ENCODE measurements around the gene FBXL15. TPM values are rescaled to one million over a fixed set of nuclear protein-coding genes. Genes with fewer than 3 reads are reported as not detected.

The FBXL15 gene
- total RNA-seq, 1 donor from 2014 or later: 16.4 TPM

DNA sequence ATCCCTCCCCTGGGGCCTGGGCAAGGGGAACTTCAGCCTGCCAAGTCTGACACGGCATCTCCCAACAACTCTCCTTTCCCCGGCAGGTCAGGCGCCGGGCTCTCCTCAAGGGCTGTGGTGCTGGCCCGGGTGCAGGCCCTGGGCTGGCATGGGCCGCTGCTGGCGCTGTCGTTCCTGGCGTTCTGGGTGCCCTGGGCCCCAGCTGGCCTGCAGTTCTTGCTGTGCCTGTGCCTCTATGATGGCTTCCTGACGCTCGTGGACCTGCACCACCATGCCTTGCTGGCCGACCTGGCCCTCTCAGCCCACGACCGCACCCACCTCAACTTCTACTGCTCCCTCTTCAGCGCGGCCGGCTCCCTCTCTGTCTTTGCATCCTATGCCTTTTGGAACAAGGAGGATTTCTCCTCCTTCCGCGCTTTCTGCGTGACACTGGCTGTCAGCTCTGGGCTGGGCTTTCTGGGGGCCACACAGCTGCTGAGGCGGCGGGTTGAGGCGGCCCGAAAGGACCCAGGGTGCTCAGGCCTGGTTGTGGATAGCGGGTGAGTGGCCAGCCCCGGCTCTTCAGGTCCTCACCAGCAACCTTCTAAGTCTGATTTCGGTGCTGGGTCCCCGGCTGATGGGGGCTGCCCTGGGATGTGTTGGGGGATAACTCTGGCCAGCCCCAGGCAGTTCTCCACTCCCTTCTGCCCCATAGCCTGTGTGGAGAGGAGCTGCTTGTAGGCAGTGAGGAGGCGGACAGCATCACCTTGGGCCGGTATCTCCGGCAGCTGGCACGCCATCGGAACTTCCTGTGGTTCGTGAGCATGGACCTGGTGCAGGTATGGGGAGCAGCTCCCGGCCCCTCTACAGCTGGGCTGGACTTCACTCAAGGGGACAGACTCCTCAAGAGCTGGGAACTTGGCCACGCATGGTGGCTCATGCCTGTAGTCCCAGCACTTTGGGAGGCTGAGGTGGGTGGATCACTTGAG lies 50.2 kb downstream of the FBXL15 start:
- no peak for DNase-seq
- Mint-ChIP-seq H3K4me1 (peaks cover 20% of the 10 kb centered on the region), H3K27ac (no peak overlapping the region), H3K9me3 (no peaks in the 10 kb centered on the region), H3K4me3 (no peak overlapping the region), H3K36me3 (ENCODE audit: low read depth) (peaks cover 15% of the 10 kb centered on the region), H3K27me3 (no peaks in the 10 kb centered on the region)
- intact Hi-C loops (cut with micrococcal nuclease): no loop called here

Other genes starting within 250 kb of the FBXL15 start
- 0.14 TPM in 1 of 2 replicates, not detected in the other for gene ELOVL3, start 194.5 kb upstream of the FBXL15 start, total RNA-seq
- 0.54 and 0.86 TPM in 2 replicates for gene PITX3, start 179.3 kb upstream of the FBXL15 start, total RNA-seq
- 45.2 and 47.7 TPM in 2 replicates for gene GBF1, start 175.3 kb upstream of the FBXL15 start, total RNA-seq
- gene NFKB2, start 25.1 kb upstream of the FBXL15 start, total RNA-seq: 300 and 311 TPM in 2 replicates
- 10.4 and 12.1 TPM in 2 replicates for gene PSD, start 2.1 kb upstream of the FBXL15 start, total RNA-seq
- 64.2 and 67.6 TPM in 2 replicates for gene CUEDC2, start 11.7 kb downstream of the FBXL15 start, total RNA-seq
- 0.33 and 0.52 TPM in 2 replicates for gene C10orf95, start 30.7 kb downstream of the FBXL15 start, total RNA-seq
- 60.9 and 64.8 TPM in 2 replicates for gene ACTR1A, start 81.9 kb downstream of the FBXL15 start, total RNA-seq
- 8.4 and 9.9 TPM in 2 replicates for gene SUFU, start 83.1 kb downstream of the FBXL15 start, total RNA-seq
- 85.5 and 85.7 TPM in 2 replicates for gene TRIM8, start 223.6 kb downstream of the FBXL15 start, total RNA-seq